BLaER1 treated with 17β-estradiol and CSF1 and Interleukin-3, amounts not matched to agents 10 nM and 100 nM (cell line): ENCODE data around the gene LY86.
A peak's percentile ranks its signal among the peaks of the same experiment; 100 is the strongest.
"Not testable (repeated sequence)": the region's sequence is repeated elsewhere in the genome, so short reads cannot be mapped to it uniquely, and the experiment has no call there.

Experiments used
- H3K27ac ChIP-seq, 11 experiments: shearing (Covaris generic); formaldehyde crosslinking; 2 replicates each; pipeline ENCODE4 v1.8.1; 2022
- H3K27me3 ChIP-seq, 11 experiments: shearing (Covaris generic); formaldehyde crosslinking; 2 replicates each; pipeline ENCODE4 v1.8.1; 2022
- H3K36me3 ChIP-seq, 11 experiments: shearing (Covaris generic); formaldehyde crosslinking; 2 replicates each; pipeline ENCODE4 v1.8.1; 2022
- H3K4me1 ChIP-seq, 10 experiments: shearing (Covaris generic); formaldehyde crosslinking; 2 replicates each; pipeline ENCODE4 v1.8.1; 2022
- H3K4me2 ChIP-seq, 11 experiments: shearing (Covaris generic); formaldehyde crosslinking; 2 replicates each; pipeline ENCODE4 v1.8.1; 2022
- H3K4me3 ChIP-seq, 10 experiments: shearing (Covaris generic); formaldehyde crosslinking; 2 replicates each; pipeline ENCODE4 v1.8.1; 2022
- H3K9ac ChIP-seq, 11 experiments: shearing (Covaris generic); formaldehyde crosslinking; 2 replicates each; pipeline ENCODE4 v1.8.1; 2022
- H3K9me3 ChIP-seq, 11 experiments: shearing (Covaris generic); formaldehyde crosslinking; replicated peaks in 1 of 11; 2 replicates each; pipeline ENCODE4 v1.8.1; 2022
- H4K20me1 ChIP-seq, 11 experiments: shearing (Covaris generic); formaldehyde crosslinking; 2 replicates each; pipeline ENCODE4 v1.8.1; 2022
- Cebpa-rat ChIP-seq, 11 experiments: shearing (Covaris generic); IDR thresholded peaks; 2 replicates each; pipeline ENCODE4 v1.8.1; 2022

The LY86 gene

DNA sequence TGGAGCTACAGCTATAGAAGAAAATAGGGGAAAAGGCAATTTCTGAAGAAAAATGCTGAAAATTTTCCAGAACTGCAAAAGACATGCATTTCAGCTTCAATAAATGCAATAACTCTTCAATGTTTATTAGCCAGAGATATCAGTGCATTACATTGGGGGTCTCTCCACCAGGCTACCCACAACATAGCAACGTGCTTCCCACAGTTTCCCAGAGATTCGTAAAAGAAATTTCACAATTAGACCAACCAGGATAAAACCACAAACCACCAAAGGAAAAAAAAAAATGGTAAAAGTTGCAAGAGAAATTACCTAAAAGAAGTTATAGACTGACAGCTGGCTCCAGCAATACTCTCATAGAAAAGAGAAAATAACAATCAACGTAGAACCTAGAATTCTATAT lies 16.0 kb downstream of the LY86 start:
- no peak overlapping the region for H3K9ac ChIP-seq

DNA sequence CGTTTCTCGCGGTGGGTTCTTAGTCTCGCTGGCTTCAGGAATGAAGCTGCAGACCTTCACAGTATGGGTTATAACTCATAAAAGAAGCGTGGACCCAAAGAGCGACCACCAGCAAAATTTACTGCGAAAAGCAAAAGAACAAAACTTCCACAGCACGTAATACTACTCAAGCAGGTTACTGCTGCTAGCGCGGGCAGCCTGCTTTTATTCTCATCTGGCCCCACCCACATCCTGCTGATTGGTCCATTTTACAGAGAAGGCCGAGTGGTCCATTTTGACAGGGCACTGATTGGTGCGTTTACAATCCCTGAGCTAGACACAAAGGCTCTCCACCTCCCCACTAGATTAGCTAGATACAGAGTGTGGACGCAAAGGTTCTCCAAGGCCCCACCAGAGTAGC lies 17.4 kb downstream of the LY86 start:
- no peak overlapping the region for H3K27ac ChIP-seq
- peaks cover 46 to 61% (median 52%) of the 10 kb centered on the region in 11 experiments for H3K9me3 ChIP-seq
- no peak for TF ChIP-seq Cebpa-rat (IDR thresholded peaks at IDR 0.05)
- H3K4me1 ChIP-seq, result peaks cover 25 to 45% (median 36%) of the 10 kb centered on the region in 10 experiments
- H3K4me2 ChIP-seq, result no peak overlapping the region
- H4K20me1 ChIP-seq, result peaks cover 0 to 22% (median 0%) of the 10 kb centered on the region in 11 experiments; a peak in 2 of 22 replicates
- peaks cover 0 to 88% (median 8%) of the 10 kb centered on the region in 11 experiments; a peak in 16 of 22 replicates for H3K36me3 ChIP-seq
- H3K4me3 ChIP-seq, result no peak overlapping the region
- H3K27me3 ChIP-seq, result no peaks in the 10 kb centered on the region
- H3K9ac ChIP-seq, result no peak overlapping the region

More for the DNA sequence above, 16.0 kb downstream of the LY86 start:
- Histone ChIP-seq H3K9me3 (peaks cover 46 to 66% (median 52%) of the 10 kb centered on the region in 11 experiments), H3K4me2 (peak overlapping the region in 6 of 11 experiments; percentile 14 to 68 (median 50); a peak in 10 of 22 replicates), H3K4me3 (no peak overlapping the region), H3K36me3 (peaks cover 0 to 97% (median 8%) of the 10 kb centered on the region in 11 experiments; a peak in 16 of 22 replicates), H3K27ac (peak overlapping the region in 5 of 11 experiments; percentile 6 to 33 (median 17); a peak in 3 of 22 replicates), H3K27me3 (no peaks in the 10 kb centered on the region), H3K4me1 (peaks cover 12 to 45% (median 25%) of the 10 kb centered on the region in 10 experiments), H4K20me1 (peaks cover 0 to 13% (median 0%) of the 10 kb centered on the region in 11 experiments; a peak in 2 of 22 replicates)
- no peak for TF ChIP-seq Cebpa-rat (IDR thresholded peaks at IDR 0.05)

DNA sequence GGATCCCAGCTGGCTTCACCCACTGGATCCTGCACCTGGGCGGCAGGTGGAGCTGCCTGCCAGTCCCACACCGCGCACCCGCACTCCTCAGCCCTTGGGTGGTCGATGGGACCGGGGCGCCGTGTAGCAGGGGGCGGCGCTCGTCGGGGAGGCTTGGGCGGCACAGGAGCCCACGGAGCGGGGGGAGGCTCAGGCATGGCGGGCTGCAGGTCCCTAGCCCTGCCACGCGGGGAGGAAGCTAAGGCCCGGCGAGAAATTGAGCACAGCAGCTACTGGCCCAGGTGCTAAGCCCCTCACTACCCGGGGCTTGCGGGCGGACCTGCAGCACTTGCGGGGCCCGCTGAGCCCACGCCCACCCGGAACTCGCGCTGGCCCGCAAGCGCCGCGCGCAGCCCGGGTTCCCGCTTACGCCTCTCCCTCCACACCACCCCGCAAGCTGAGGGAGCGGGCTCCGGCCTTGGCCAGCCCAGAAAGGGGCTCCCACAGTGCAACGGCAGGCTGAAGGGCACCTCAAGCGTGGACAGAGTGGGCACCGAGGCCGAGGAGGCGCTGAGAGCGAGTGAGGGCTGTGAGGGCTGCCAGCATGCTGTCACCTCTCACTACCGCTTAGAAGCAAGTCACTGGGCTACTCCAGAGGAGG lies 18.0 kb downstream of the LY86 start:
- Histone ChIP-seq H3K4me1 (peaks cover 31 to 47% (median 42%) of the 10 kb centered on the region in 10 experiments), H3K9me3 (peaks cover 46 to 57% (median 52%) of the 10 kb centered on the region in 11 experiments), H3K4me3 (0 out of 20 replicates have a peak overlapping the region, but pooled peaks of 1 of the 10 experiments have one; percentile 6), H4K20me1 (peaks cover 0 to 22% (median 0%) of the 10 kb centered on the region in 11 experiments; a peak in 2 of 22 replicates), H3K36me3 (peaks cover 0 to 88% (median 8%) of the 10 kb centered on the region in 11 experiments; a peak in 16 of 22 replicates)
- not testable (repeated sequence) for H3K4me2 ChIP-seq, H3K9ac ChIP-seq, H3K27me3 ChIP-seq, H3K27ac ChIP-seq

DNA sequence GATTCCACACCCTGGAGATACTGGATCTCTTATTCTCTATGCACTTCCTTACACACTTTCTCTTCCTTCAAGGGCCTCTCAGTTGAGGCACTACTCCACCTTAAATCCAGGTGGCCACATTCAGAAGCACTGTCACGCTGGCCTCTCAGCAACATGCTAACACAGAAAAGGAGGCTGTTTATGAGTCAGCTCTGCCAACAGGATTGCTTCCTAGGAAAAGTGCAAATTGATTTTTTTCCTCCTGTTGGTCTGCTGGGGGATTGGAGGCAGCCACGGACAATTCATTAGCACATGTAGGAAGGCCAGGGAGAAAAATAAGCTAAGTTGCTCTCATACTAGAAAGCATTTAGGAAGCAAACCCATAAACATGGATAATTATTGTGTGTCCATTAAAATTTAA lies 20.9 kb downstream of the LY86 start:
- H3K9me3 ChIP-seq, result peaks cover 29 to 53% (median 49%) of the 10 kb centered on the region in 11 experiments
- H3K4me3 ChIP-seq, result no peak overlapping the region
- no peak for TF ChIP-seq Cebpa-rat (IDR thresholded peaks at IDR 0.05)
- H3K36me3 ChIP-seq, result peaks cover 0 to 84% (median 7%) of the 10 kb centered on the region in 11 experiments; a peak in 12 of 22 replicates
- no peaks in the 10 kb centered on the region for H3K27me3 ChIP-seq
- H3K4me2 ChIP-seq, result peak overlapping the region; percentile 69 to 91 (median 83)
- H4K20me1 ChIP-seq, result peaks cover 0 to 31% (median 0%) of the 10 kb centered on the region in 11 experiments; a peak in 2 of 22 replicates
- peak overlapping the region in 2 of 11 experiments; percentile 26 to 38; a peak in 4 of 22 replicates for H3K9ac ChIP-seq
- H3K27ac ChIP-seq, result peak overlapping the region in 9 of 11 experiments; percentile 20 to 74 (median 62); a peak in 14 of 22 replicates
- H3K4me1 ChIP-seq, result peaks cover 44 to 56% (median 50%) of the 10 kb centered on the region in 10 experiments

DNA sequence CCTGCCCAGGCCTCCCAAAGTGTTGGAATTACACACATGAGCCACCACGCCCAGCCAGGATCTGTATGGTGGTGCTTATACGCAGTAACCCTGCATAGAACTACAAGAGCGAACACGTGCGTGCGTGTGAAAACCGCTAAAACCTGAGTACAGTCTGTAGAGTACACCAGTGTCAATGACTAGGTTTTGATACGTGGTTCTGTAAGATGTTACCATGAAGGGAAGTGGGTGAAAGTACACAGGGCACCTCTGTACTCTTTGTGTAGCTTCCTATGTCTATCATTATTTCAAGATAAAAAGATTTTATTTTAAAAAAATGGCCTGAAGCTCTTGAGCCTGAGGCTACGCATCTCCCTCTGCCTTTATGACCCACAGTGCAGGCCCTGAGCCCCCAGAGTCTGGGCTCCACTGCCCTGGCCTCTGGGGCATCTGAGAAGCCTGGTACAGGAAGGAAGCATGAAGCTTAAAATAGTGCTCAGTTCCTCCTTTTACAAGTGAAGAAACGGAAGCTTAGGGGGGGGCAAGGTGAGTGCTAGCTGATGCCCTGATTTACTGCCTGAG lies 21.6 kb downstream of the LY86 start:
- Histone ChIP-seq H3K4me3 (peak overlapping the region in 4 of 10 experiments; percentile 14 to 30 (median 17); a peak in 3 of 20 replicates), H3K4me2 (peak overlapping the region; percentile 69 to 91 (median 83)), H3K27ac (peak overlapping the region; percentile 20 to 74 (median 60); a peak in 19 of 22 replicates), H3K36me3 (peaks cover 0 to 83% (median 7%) of the 10 kb centered on the region in 11 experiments; a peak in 12 of 22 replicates), H4K20me1 (peaks cover 0 to 38% (median 0%) of the 10 kb centered on the region in 11 experiments; a peak in 2 of 22 replicates), H3K9ac (peak overlapping the region in 9 of 11 experiments; percentile 16 to 51 (median 35); a peak in 12 of 22 replicates), H3K27me3 (no peaks in the 10 kb centered on the region), H3K9me3 (peaks cover 23 to 49% (median 43%) of the 10 kb centered on the region in 11 experiments), H3K4me1 (peaks cover 43 to 56% (median 52%) of the 10 kb centered on the region in 10 experiments)
- no peak for TF ChIP-seq Cebpa-rat (IDR thresholded peaks at IDR 0.05)

GRCh38 chr6:6611486-6611885 lies 23.0 kb downstream of the LY86 start:
- Histone ChIP-seq H3K9me3 (peaks cover 10 to 35% (median 29%) of the 10 kb centered on the region in 11 experiments), H4K20me1 (peaks cover 0 to 49% (median 0%) of the 10 kb centered on the region in 11 experiments; a peak in 2 of 22 replicates), H3K4me2 (peak overlapping the region in 8 of 11 experiments; percentile 15 to 91 (median 79); a peak in 13 of 22 replicates), H3K27me3 (no peaks in the 10 kb centered on the region), H3K27ac (peak overlapping the region in 3 of 11 experiments; percentile 68 to 74 (median 69); a peak in 4 of 22 replicates), H3K9ac (no peak overlapping the region), H3K4me1 (peaks cover 45 to 67% (median 62%) of the 10 kb centered on the region in 10 experiments), H3K36me3 (peaks cover 0 to 76% (median 5%) of the 10 kb centered on the region in 11 experiments; a peak in 10 of 22 replicates), H3K4me3 (no peak overlapping the region)
- no peak for TF ChIP-seq Cebpa-rat (IDR thresholded peaks at IDR 0.05)

DNA sequence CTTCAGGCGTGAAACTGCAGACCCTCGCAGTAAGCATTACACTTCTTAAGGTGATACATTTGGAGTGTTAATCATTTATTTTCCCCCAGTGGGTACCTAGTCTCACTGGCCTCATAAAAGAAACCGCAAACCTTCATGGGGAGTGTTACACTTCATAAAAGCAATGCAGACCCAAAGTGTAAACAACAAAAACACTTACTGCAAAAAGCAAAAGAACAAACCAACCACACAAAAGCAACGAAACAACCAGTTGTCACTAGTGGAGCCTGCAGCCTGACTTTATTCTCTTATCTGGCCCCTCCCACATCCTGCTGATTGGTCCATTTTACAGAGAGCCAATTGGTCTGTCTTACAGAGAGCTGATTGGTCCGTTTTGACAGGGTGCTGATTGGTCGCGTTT lies 23.8 kb downstream of the LY86 start:
- Histone ChIP-seq H3K4me1 (peaks cover 51 to 74% (median 70%) of the 10 kb centered on the region in 10 experiments), H3K4me2 (peak overlapping the region in 2 of 11 experiments; percentile 75 to 88; a peak in 2 of 22 replicates), H3K27me3 (no peaks in the 10 kb centered on the region), H3K36me3 (peaks cover 0 to 77% (median 0%) of the 10 kb centered on the region in 11 experiments; a peak in 6 of 22 replicates), H3K9me3 (peaks cover 9 to 29% (median 23%) of the 10 kb centered on the region in 11 experiments), H4K20me1 (peaks cover 0 to 47% (median 0%) of the 10 kb centered on the region in 11 experiments; a peak in 2 of 22 replicates), H3K4me3 (no peak overlapping the region), H3K9ac (no peak overlapping the region), H3K27ac (no peak overlapping the region)
- no peak for TF ChIP-seq Cebpa-rat (IDR thresholded peaks at IDR 0.05)

- H3K27ac ChIP-seq, H3K27me3 ChIP-seq, H3K9ac ChIP-seq, H3K4me3 ChIP-seq: not testable (repeated sequence)
- peak overlapping the region in 1 of 11 experiments; percentile 7; a peak in 1 of 22 replicates for H3K4me2 ChIP-seq
- peaks cover 0 to 55% (median 0%) of the 10 kb centered on the region in 11 experiments; a peak in 2 of 22 replicates for H4K20me1 ChIP-seq
- H3K4me1 ChIP-seq, result peaks cover 51 to 78% (median 70%) of the 10 kb centered on the region in 10 experiments
- H3K36me3 ChIP-seq, result peaks cover 0 to 78% (median 0%) of the 10 kb centered on the region in 11 experiments; a peak in 6 of 22 replicates
- peaks cover 9 to 28% (median 19%) of the 10 kb centered on the region in 11 experiments for H3K9me3 ChIP-seq
Measured at GRCh38 chr6:6613103-6613718, 24.7 kb downstream of the LY86 start.
